NAMALWA (cell line): ENCODE data around the gene GRAP2.
A peak's percentile ranks its signal among the peaks of the same experiment; 100 is the strongest.

ENCODE experiments used
- DNase-seq: peaks from one replicate; pipeline ENCODE4 v3.0.0-alpha.2; 2015; ENCODE audit warnings: low spot score

GRAP2 gene

DNA sequence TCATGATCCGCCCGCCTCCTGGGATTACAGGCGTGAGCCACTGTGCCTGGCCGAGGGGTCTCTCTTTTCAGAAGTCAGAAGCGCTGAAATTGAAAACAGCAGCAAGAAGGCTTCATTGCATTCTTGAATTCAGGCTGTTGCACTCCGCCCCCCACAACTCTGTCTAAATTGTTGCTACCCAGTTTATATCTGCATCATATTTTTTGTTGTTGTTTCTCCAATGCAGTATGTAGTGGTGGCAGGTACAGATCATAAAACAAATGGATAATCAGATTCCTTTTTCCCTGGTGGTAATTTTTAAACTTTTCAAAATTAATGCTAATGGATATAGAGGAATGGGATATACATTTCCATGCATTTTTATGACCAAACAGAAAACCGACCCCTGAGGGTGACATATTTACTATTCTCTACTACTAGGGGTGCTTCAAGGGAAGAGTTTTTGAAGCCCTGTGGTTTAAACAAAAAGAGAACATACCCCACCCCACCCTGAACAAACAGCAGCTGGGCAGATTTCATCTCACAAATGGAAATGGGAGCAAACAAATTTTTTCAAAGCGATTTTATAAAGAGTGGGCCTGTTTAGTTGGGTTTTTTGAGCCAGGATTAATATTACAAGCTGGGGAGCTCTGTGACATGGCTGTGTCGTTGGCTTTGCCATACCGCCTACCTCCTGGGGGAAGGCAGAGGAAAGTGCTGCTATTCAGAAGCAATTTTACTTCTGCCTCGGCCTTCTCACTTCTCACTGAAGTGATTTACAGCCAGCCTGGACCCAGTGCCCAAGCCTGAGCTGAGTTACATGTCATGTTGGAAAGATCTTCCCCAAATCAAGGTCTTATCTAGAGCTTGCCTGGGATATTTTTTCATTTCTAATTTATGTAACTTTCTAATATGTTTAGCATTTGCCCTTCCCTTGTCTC lies 43.3 kb downstream of the GRAP2 start:
- no peak for DNase-seq

DNA sequence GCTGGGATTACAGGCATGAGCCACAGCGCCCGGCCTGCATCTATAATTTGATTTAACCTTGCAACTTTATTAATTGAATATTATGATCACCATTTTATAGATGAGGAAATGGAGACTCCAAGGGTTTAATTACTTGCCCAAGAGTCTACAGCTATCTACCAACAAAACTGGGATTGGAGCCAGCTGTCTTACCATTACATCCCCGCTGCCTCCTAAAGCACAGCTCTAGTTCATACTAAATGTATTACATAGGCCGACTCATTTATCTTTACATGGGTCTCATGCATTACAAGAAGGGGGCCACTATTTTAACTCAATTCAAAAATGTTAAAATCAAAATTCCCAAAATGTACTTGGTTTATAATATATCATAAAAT lies 45.2 kb downstream of the GRAP2 start:
- no peak for DNase-seq

GRCh38 chr22:39946503-39947219 lies 45.8 kb downstream of the GRAP2 start:
- no peak for DNase-seq

DNA sequence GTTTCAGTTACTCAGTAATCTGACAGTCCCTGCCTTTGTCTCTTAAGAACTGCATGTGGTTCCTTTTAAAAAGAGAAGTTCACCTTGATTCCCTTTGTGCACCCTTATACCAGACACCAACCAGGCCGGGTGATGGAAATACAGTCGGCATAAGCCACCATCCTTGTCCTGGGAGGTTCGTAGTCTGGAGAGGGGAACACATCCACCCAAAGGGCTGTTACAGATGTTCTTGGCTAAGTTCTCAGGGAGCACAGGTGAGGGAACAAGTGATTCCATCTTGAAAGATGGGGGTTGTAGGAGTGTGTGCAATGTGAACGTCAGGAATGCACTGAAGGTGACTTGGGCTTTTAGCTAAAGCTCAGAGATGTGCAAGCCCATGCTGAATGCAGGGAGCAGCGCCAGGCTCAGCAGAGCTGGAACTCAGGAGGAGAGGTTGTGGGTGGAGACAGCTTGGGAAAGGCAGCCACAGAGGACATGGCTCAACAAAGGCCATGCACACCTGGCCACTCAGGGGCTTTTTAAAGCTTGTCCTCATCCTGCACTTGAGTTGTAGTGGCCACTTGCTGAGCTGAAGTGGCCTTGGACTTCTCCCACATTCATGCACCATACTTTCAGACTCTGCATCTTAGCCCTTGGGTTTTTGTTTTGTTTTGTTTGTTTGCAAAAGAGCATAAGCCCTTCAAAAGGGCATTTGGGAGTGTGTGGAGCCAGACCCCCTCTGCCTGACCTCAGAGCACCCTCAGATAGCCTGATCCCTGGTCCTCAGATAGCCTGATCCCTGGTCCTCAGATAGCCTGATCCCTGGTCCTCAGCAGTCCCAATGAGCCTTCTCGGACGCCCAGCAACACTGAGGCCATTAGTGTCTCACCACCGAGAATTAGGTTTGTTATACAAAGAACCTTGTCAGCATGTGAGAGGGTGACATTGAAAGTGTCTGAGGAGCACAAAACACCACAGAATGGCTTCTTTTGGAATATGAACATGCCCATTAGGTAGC lies 46.6 kb downstream of the GRAP2 start:
- no peak for DNase-seq

GRCh38 chr22:39949964-39950737 lies 49.3 kb downstream of the GRAP2 start:
- peak; percentile 53 for DNase-seq

DNA sequence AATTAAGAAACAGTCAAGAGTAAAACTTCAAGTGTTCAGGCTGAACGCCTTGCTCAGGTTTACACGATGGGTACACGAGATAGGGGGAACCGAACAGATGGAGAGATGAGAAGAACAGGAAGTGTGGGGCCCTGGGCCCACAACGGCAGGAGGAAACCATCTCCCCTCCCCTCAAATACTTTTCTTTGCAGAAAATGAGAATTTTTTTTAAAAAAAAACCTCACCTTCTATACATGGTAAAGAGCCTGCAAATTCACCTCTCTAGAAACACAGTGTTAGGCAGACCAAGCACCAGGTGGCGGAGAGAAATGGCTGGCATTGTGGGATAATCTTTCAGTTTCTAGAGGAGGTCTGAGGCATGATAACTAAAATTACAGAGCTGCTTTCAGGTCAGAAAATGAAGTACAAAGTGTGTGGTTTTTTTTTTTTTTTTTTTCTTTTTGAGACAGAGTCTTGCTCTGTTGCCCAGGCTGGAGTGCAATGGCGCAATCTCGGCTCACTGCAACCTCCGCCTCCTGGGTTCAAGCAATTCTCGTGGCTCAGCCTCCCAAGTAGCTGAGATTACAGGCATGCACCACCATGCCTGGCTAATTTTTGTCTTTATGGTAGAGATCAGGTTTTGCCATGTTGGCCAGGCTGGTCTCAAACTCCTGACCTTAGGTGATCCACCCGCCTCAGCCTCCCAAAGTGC lies 50.9 kb downstream of the GRAP2 start:
- peak; percentile 18 for DNase-seq

- no peak for DNase-seq
Measured at GRCh38 chr22:39952347-39952746, 51.5 kb downstream of the GRAP2 start.

DNA sequence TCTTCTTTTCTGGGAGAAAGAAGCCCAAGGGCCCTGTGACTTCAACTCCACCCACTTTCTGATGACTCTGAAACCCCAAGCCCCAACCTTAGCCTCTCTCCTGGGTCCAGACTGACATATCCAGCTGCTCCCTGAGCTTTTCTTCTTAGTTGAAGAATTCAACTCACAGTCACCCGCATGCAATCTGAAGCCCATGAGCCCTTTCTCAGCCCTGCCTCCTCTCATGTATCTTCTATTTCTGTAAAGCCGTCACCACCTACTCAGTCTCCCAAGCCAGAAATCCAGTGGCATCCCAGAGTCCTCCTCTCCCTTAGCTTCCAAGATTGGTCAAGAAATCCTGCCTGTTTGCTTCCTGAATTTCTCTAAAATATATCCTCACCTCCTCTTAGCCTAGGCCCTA lies 52.2 kb downstream of the GRAP2 start:
- DNase-seq: no peak

DNA sequence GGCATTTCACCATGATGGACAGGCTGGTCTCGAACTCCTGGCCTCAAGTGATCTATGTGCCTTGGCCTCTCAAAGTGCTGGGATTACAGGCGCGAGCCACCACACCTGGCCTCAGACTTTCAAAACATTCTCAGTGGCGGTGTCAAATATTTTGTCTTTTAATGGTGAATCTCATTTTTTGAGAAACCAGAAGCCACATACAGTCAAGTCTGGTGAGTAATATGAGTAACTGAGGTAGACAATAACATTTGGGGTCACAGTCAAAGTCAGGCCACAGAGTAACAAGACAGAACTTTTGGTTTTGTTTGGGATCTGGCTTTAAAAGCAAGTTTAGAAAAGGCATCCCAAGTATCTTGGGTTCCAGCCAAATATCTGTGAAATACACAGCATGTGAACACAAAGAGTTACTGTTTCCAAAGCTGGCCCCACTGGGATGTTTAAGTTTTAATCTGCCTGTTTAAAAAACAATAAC lies 53.7 kb downstream of the GRAP2 start:
- DNase-seq: no peak

DNA sequence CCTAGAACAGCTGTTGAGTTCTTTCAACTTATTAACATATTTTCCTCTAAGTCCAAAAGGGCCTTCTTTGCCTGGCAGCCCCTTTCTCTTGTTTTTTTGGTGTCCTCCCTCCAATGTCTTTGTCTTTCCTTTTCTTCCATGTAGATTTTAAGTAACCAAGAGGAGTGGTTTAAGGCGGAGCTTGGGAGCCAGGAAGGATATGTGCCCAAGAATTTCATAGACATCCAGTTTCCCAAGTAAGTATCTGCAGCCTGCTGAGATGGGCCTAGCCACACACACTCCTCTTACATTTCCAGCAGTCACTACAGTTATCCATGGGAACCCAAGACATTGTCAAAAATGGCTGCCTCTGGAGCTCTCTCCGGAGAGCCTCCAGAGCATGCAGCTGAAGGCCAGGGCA lies 54.8 kb downstream of the GRAP2 start:
- DNase-seq: no peak

GRCh38 chr22:39956932-39957664 lies 56.2 kb downstream of the GRAP2 start:
- DNase-seq: no peak

DNA sequence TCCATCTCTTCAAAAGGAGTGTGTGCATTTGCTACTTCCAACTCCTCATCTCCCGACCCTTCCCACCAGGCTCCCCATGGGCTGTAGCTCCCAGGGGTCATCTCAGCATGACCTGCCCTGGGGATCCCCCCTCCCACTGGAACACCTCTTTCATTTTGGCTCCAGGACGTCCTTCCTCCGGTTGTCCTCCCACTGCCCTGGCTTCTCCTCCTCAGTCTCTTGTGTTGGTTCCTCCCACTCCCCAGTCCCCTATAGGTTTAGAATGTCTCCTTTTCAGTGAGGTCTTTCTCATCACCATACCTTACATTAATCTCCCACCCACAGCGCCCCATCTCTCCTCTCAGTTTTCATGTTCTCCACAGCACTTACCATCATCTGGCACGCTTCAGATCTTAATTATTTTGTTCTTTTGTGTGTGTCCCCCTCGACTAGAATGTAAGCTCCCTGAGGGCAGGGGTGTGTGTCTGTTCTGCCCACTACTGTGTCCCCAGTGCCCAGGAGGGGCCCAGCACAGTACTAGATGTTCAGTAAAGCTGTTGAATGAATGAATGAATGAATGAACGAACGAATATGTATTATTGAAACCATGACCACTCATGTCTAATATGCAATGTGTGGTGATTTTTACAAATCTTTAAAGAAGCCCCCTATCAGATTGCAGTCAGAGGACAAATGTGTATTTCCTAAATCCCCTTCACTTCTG lies 57.3 kb downstream of the GRAP2 start:
- no peak for DNase-seq

DNA sequence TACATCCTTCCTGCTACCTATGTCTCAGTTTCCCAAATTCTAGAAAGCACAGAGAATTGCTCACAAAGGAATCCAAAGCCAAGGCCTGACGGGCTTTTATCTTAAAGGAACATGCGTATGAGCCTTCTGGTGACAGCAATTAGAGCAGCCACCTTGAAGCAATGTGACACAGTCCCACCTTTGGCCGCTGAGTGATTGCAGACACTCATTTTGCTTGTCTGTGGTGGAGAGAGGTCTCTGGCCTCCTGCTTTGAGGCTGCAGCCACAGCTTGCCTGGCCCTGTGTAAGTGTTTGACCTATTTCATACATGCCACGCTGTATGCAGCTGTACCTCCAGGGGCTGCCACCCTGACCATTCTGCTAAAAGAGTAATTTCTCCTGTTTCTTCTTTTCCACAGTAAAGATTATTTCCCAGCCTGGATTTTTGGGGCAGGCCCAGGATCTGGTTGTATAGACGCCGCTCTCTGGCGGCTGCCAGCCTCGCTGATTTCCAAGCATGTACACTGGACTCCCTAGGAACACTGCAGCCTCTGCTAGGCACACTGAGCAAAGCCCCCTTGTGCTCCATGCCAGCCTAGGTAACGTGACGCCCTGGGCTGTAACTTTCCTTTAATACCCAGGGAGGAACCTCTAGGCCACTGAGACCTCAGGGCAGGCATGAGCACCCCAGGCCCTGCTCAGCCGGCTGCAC lies 58.2 kb downstream of the GRAP2 start:
- DNase-seq: no peak

GRCh38 chr22:39959640-39960447 lies 59.0 kb downstream of the GRAP2 start, which contains the start of gene TMA7B:
TSS of gene TMA7B (plus strand) at chr22:39960397. CDS start at chr22:39964375, 3,978 bp downstream.
- DNase-seq: no peak

DNA sequence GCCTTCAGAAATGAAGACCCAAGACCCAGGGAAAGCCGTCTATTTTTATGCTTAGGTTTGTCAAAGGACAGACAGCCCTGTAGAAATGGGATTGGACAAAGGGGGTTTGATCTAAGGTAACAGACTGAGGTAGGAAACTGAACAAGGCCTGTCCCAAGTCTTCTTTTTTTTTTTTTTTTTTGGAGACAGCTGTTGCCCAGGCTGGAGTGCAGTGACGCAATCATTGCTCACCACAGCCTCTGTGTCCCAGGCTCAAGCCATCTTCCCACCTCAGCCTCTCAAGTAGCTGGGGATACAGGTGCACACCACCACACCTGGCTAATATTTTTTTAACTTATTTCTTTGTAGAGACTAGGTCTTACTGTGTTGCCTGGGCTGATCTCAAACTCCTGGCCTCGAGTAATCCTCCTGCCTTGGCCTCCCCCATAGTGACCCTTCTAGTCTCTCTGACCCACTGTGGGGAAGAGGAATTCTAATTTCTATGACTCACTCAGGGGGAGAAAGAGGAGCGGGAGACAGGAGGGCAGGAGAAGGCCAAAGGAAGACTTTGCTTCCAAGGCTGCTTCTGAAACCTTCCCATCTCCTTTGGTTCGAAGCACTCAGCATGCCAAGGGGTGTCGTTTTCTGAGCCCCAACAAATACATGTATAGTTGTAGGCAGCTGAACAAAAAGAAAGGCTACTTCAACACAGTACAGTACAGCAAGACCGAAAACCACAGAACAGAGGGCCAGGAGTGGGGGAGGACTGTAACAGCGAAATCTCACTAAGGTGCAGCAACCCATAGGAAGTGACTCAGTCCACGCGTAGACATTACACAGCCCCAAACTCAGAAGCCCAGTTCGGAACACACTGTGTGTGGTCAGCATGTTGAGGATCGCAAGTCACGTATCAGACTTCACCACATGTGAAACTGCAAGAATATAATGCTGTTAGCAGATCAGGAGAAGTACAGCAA lies 60.2 kb downstream of the GRAP2 start:
- no peak for DNase-seq

- no peak for DNase-seq
Measured at GRCh38 chr22:39962071-39962470, 61.2 kb downstream of the GRAP2 start.
